Duodenal mucosa (tissue), 2 donors: ENCODE results near the gene RALGAPA1.

Experiments
- H3K27ac ChIP-seq: one replicate; pipeline ENCODE4 v1.7.0; 2013; ENCODE audit warnings: low read depth, low read length
- H3K27me3 ChIP-seq, 2 donors: one replicate each; pipeline ENCODE4 v1.7.0; 2013; ENCODE audit warnings: low read length in 2 of 2, control low read depth in 1 of 2; ENCODE audit not compliant: insufficient read depth in 2 of 2, control insufficient read depth in 1 of 2
- H3K36me3 ChIP-seq, 2 donors: one replicate each; pipeline ENCODE4 v1.7.0; 2013; ENCODE audit warnings: low read length in 2 of 2, control low read depth in 1 of 2; ENCODE audit not compliant: insufficient read depth in 2 of 2, control insufficient read depth in 1 of 2
- H3K4me1 ChIP-seq, 2 donors: one replicate each; pipeline ENCODE4 v1.7.0; 2013; ENCODE audit warnings: low read length in 2 of 2, control low read depth in 1 of 2; ENCODE audit not compliant: insufficient read depth in 2 of 2, control insufficient read depth in 1 of 2
- H3K4me3 ChIP-seq, 2 donors: one replicate each; pipeline ENCODE4 v1.7.0; 2013; ENCODE audit warnings: low read length in 2 of 2, low read depth in 1 of 2
- H3K9ac ChIP-seq, 2 donors: one replicate each; pipeline ENCODE4 v1.7.0; 2013; ENCODE audit warnings: low read length in 2 of 2, low read depth in 1 of 2
- H3K9me3 ChIP-seq, 2 donors: one replicate each; pipeline ENCODE4 v1.7.0; 2013; ENCODE audit warnings: low read length in 2 of 2, control low read depth in 1 of 2; ENCODE audit not compliant: control insufficient read depth in 1 of 2

The RALGAPA1 gene

GRCh38 chr14:35822501-35822900, 13.4 kb upstream of the RALGAPA1 start:
- no peaks in the 10 kb centered on the region for H3K27me3 ChIP-seq
- no peak overlapping the region for H3K27ac ChIP-seq
- H3K4me3 ChIP-seq: no peak overlapping the region

GRCh38 chr14:35821564-35822411, 12.7 kb upstream of the RALGAPA1 start:
- H3K27me3 ChIP-seq: no peaks in the 10 kb centered on the region
- no peaks in the 10 kb centered on the region for H3K36me3 ChIP-seq
- H3K27ac ChIP-seq: no peak overlapping the region
- H3K9ac ChIP-seq: no peak overlapping the region
- no peaks in the 10 kb centered on the region for H3K4me1 ChIP-seq
- no peak overlapping the region for H3K4me3 ChIP-seq
- H3K9me3 ChIP-seq: no peaks in the 10 kb centered on the region

More at GRCh38 chr14:35822501-35822900, 13.4 kb upstream of the RALGAPA1 start:
- Histone ChIP-seq H3K9ac (no peak overlapping the region), H3K4me1 (peaks cover 0 to 5% of the 10 kb centered on the region in 2 donors), H3K36me3 (no peaks in the 10 kb centered on the region), H3K9me3 (no peaks in the 10 kb centered on the region)

GRCh38 chr14:35819591-35820540, 10.8 kb upstream of the RALGAPA1 start:
- no peak overlapping the region for H3K4me3 ChIP-seq
- no peak overlapping the region for H3K27ac ChIP-seq
- no peaks in the 10 kb centered on the region for H3K36me3 ChIP-seq
- no peaks in the 10 kb centered on the region for H3K27me3 ChIP-seq
- H3K9ac ChIP-seq: no peak overlapping the region
- H3K9me3 ChIP-seq: no peaks in the 10 kb centered on the region
- H3K4me1 ChIP-seq: no peaks in the 10 kb centered on the region

GRCh38 chr14:35818346-35819115, 9.4 kb upstream of the RALGAPA1 start:
- no peaks in the 10 kb centered on the region for H3K27me3 ChIP-seq
- no peak overlapping the region for H3K4me3 ChIP-seq
- H3K27ac ChIP-seq: no peak overlapping the region
- no peak overlapping the region for H3K9ac ChIP-seq
- H3K4me1 ChIP-seq: no peaks in the 10 kb centered on the region
- no peaks in the 10 kb centered on the region for H3K36me3 ChIP-seq
- H3K9me3 ChIP-seq: no peaks in the 10 kb centered on the region

GRCh38 chr14:35814371-35815005, 5.4 kb upstream of the RALGAPA1 start:
- Histone ChIP-seq H3K9ac (no peak overlapping the region), H3K27ac (no peak overlapping the region), H3K36me3 (no peaks in the 10 kb centered on the region), H3K9me3 (no peaks in the 10 kb centered on the region), H3K4me1 (no peaks in the 10 kb centered on the region), H3K4me3 (no peak overlapping the region), H3K27me3 (no peaks in the 10 kb centered on the region)

- Histone ChIP-seq H3K27me3 (no peaks in the 10 kb centered on the region), H3K36me3 (no peaks in the 10 kb centered on the region), H3K4me1 (peaks cover 13 to 18% of the 10 kb centered on the region in 2 donors), H3K27ac (no peak overlapping the region), H3K4me3 (no peak overlapping the region), H3K9ac (no peak overlapping the region), H3K9me3 (no peaks in the 10 kb centered on the region)
These were observed 1.9 kb upstream of the RALGAPA1 start for GRCh38 chr14:35810963-35811362.

GRCh38 chr14:35809597-35809996, 502 bp upstream of the RALGAPA1 start:
- Histone ChIP-seq H3K4me3 (peak overlapping the region; percentile 83 to 87), H3K36me3 (no peaks in the 10 kb centered on the region), H3K4me1 (peaks cover 13 to 18% of the 10 kb centered on the region in 2 donors), H3K9me3 (no peaks in the 10 kb centered on the region), H3K9ac (peak overlapping the region in 1 of 2 donors; percentile 81), H3K27ac (peak overlapping the region; percentile 48), H3K27me3 (no peaks in the 10 kb centered on the region)

GRCh38 chr14:35808076-35808637, 938 bp downstream of the RALGAPA1 start:
- Histone ChIP-seq H3K27me3 (no peaks in the 10 kb centered on the region), H3K27ac (peak overlapping the region; percentile 79), H3K9ac (peak overlapping the region; percentile 75 to 81), H3K36me3 (no peaks in the 10 kb centered on the region), H3K4me1 (peaks cover 13 to 18% of the 10 kb centered on the region in 2 donors), H3K9me3 (no peaks in the 10 kb centered on the region), H3K4me3 (peak overlapping the region; percentile 83 to 87)
